Measurements from ENCODE around the gene UBE2J2.

Gene UBE2J2

DNA sequence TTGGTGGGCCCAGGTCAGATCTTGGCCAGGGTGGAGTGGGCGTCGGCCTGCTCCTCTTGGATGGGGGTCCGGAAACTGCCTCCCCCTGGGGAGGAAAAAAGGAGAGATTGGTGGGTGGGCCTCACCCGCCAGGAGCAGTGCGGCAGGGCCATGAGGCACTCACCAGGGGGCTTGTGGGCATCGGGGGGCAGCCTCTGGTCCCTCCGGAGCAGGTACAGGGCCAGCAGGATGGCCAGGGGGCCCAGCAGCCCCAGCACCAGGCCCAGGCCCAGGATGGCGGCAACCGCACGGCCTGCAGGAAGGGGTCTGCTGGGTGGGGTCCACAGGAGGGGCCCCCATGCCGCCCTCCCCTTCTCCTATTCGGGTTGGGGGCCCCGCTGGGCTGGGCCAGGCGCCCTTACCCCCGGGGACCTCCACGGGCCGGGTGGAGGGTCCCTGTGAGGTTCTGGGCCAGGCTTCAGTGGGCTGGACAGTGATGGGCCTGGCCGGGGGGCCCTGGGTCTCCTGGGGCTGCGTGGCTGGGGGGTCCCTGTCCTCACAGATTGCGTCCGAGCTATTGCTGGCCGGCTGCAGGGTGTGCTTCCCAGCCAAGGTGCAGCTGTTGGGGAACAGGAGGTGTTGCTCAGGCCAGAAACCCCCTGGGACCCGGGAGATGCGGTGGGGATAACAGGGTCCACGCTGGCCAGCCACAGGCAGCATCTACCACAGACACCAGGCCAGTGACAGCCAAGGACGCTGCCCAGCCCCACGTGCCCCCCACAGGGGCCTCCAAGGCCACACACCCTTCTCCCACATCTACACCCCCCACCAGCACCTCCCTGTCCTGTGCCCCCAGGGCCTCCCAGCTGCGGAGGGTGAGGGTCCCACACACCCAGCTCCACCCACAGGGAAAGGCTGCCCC lies 61.9 kb downstream of the UBE2J2 start:
- DNase-seq (ENCODE audit: low spot score), result no peak

GRCh38 chr1:1210726-1211540 lies 62.7 kb downstream of the UBE2J2 start:
- no peak for DNase-seq (ENCODE audit: low spot score)

DNA sequence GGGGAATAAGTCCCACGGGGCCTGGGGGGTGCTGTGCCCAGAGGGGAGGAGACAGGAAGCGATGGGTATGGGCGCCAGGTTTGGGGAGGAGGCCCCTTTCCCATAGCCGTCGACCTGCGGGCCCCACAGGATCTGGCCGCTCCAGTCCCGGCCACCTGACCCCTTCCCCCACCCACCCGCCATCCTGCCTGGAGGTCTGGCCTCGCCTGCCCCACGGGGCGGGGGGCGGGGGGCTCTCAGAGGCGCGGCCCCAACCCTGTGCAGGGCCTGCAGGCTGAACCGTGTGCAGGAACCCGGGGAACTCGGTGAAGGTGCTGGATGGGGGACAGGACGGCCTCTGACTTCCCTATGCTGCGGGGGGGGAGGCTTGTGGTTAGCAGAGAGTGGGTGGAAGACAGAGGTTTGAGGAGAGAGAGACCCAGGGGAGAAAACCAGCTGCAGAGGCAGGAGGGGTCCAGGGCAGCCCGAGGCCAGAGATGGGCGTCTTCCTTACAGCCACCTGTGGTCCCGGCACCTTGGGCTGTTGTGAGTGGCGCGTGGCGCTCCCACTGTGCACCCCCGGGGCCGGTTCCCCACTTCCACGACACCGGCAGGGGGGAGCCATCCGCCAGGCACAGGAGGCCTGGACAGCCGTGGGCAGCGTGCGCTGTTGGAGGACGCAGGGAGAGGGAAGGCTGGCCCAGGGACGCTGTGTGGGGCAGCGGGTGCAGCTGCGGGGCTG lies 64.8 kb downstream of the UBE2J2 start:
- DNase-seq (ENCODE audit: low spot score), result no peak

- no peak for DNase-seq (ENCODE audit: low spot score)
Observed at GRCh38 chr1:1207571-1207892, 66.1 kb downstream of the UBE2J2 start.

DNA sequence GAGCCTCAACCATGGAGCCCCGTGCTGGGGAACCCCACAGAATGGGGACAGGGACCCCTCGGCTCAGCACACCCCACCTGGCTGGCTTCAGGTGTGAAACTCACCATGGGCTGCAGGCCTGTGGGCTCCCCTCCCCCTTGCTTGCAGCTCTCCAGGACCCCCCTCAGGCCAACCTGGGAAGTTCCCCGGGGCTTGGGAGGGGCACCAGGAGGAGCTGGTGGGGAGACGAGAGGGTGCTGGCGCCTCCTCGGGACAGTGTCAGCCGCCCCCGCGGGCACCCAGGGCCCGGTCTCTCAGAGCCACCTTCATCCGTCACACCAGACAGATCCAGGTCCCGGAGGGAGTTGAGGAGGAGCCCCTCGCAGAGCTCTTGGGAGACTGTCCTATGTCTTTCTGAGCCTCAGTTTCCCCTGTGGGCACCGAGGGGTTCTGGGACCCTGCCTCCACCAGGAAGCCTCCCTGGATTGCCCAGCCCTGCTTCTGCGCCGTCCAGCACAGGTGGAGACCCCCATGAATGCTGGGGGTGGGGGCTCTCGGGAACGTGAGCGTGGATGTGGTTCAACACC lies 66.6 kb downstream of the UBE2J2 start:
- no peak for DNase-seq (ENCODE audit: low spot score)

DNA sequence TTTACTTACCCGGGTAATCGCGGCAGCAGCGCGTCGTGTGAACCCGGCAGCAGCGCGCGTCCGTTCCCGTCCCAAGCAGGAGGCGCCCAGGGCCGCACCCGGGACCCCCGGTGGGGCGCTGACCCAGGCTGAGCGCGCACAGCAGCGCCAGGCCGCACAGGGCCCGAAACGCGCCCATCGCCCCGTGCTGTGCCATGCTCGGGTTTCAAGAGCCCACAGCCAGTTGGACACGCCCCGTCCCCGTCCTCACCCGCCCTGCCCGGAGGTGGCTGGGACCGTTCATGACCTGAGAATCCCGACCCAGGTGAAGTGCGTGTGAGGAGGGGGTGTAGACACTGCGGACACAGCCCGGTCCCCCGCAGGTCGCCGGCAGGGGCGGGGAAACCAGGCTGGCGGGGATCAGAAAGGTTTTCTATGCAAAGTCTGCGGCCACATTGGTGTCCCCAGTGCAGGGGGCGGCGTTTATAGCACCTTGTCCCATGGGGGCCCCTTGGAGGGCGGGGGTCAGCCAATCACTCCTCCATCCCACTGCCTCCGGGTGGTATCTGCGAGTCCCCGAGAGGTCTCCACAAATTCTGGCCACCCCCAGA lies 67.2 kb downstream of the UBE2J2 start, which contains the start of gene TNFRSF18:
Gene TNFRSF18, minus strand, starts transcription at position 217 of the 590 bp plus-strand sequence. Its CDS starts 21 bp downstream, at position 196.
- DNase-seq (ENCODE audit: low spot score), result no peak

DNA sequence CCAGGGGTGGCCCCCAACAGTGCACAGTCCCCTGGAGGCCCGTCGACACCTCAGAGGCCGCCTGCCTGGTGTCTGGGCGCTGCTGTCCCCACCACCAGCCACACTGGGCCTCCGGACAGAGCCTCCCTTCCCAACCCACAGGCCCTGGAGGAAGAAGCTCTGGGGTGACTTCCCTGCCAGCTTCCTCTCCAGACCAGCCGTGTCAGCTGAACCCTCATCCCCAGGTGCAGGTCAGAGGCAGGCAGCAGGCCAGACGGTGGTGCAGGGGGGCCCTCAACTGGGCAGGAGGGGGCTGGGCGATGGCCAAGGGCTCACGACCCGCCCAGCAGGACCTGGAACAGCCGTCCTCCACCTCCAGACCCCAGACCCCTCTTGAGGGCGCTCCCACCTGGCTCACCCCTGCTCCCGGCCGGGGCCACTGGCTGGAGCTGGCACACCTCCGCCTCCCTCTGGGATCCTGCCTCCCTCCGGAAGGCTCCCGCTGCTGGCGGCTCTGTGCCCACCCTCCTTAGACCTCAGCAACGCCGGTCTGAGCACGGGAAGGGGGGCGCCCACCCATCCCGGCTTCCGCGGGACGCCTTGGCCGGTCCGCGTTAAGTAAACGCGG lies 67.8 kb downstream of the UBE2J2 start:
- DNase-seq (ENCODE audit: low spot score), result no peak

GRCh38 chr1:1204998-1205768 lies 68.5 kb downstream of the UBE2J2 start:
- no peak for DNase-seq (ENCODE audit: low spot score)

- no peak for DNase-seq (ENCODE audit: low spot score)
Observed at GRCh38 chr1:1204425-1204920, 69.2 kb downstream of the UBE2J2 start.

Data from CD4-positive, alpha-beta T cell treated with Interleukin-15 for 4 hours (primary cell).